Motor neuron (in vitro differentiated cells): ENCODE results near the gene GALNT5. TPM values are rescaled to one million over a fixed set of nuclear protein-coding genes. Genes with fewer than 3 reads are reported as not detected.
"Not testable (repeated sequence)": the region's sequence is repeated elsewhere in the genome, so short reads cannot be mapped to it uniquely, and the experiment has no call there.

Experiments
- ATAC-seq, 8 experiments: fragments of 200-7000 bp; cut with Tn5 transposase; replicated peaks in 6 of 8; 2 replicates each; pipeline ENCODE4 v1.8.0; 2021; ENCODE audit warnings: mild to moderate bottlenecking in 8 of 8, moderate library complexity in 8 of 8
- H3K27ac ChIP-seq, 2 donors: fragments of 250-450 bp; sonication (Bioruptor Pico); 2 replicates each; pipeline ENCODE4 v1.9.0; 2021; ENCODE audit warnings: antibody characterized with exemption in 2 of 2, mild to moderate bottlenecking in 2 of 2, moderate library complexity in 1 of 2
- H3K4me1 ChIP-seq, 2 donors: fragments of 250-450 bp; sonication (Bioruptor Pico); replicated peaks in 1 of 2; 2 replicates each; pipeline ENCODE4 v1.6.1; 2021; ENCODE audit warnings: antibody characterized with exemption in 2 of 2, mild to moderate bottlenecking in 2 of 2, moderate library complexity in 1 of 2
- H3K4me3 ChIP-seq, 5 donors: fragments of 250-450 bp; sonication (Bioruptor Pico); 2 replicates each; pipeline ENCODE4 v1.9.0; 2021; ENCODE audit warnings: antibody characterized with exemption in 5 of 5, mild to moderate bottlenecking in 5 of 5, moderate library complexity in 4 of 5
- WGBS, 10 experiments: fragments of 450-650 bp; shearing (Covaris generic); methylation state at CpG; one replicate each; pipeline ENCODE4 v1.0.0; 2022; 5-methylcytosine and 5-hydroxymethylcytosine counted together
- in situ Hi-C, 9 experiments: fragments of 400-800 bp; cut with MboI; loops; one replicate each; pipeline ENCODE4 v1.15.0; 2021; ENCODE audit warnings: low sequenced_read_pairs in 9 of 9, low pct_unique_long_range_greater_than_20kb in 2 of 9; ENCODE audit not compliant: unreplicated experiment in 9 of 9
- total RNA-seq, 8 experiments: library from RNA; unstranded; fragments of 300-600 nt; gene quantifications; 2 replicates each; pipeline versions ENCODE4 v1.2.3 to v1.2.4, GENCODE V29; 2022

The GALNT5 gene
- total RNA-seq, 8 experiments from 2014 or later = 0.04 to 11.0 (median 0.35) TPM; not detected in 1

DNA sequence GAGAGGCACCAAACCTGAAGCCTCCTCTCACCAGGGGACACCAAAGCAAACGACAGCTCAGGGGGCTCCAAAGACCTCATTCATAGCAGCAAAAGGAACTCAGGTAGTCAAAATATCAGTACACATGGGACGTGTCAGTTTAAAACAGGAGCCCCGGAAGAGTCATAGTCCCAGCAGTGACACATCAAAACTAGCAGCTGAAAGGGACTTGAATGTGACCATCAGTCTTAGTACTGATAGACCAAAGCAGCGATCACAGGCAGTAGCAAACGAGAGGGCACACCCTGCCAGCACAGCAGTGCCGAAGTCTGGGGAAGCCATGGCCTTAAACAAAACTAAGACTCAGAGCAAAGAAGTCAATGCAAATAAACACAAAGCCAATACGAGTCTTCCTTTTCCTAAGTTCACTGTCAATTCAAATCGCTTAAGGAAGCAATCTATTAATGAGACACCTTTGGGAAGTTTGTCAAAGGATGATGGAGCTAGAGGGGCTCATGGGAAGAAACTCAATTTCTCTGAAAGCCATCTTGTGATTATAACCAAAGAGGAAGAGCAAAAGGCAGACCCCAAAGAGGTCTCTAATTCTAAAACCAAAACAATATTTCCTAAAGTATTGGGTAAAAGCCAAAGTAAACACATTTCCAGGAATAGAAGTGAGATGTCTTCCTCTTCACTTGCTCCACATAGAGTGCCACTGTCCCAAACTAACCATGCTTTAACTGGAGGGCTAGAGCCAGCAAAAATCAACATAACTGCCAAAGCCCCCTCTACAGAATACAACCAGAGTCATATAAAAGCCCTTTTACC is 1.2 kb downstream of the GALNT5 start:
- 42 to 100% (median 86%) methylated on average over 1 to 7 of the region's 8 CpGs for WGBS, 10 experiments
- in situ Hi-C loops = no loop called here
- peaks cover 0 to 3% of the 10 kb centered on the region in 2 donors for H3K4me1 ChIP-seq
- no peak overlapping the region for H3K4me3 ChIP-seq
- H3K27ac ChIP-seq = no peak overlapping the region
- ATAC-seq = peak in 1 of 8 experiments; percentile 8

DNA sequence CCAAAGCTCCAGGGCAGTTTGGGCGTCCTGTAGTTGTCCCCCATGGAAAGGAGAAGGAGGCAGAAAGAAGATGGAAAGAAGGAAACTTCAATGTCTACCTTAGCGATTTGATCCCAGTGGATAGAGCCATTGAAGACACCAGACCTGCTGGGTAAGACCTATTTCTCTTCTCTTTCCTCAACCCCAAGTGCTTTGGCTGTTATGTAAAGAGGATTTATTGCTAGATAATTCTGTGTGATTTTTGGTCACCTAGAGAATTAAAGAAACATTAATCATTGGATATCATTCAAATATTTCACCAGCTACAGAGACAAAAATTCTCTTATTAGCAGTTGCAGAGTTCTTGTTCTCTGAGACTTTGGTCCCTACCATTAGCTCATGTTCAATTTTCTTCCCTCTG is 1.9 kb downstream of the GALNT5 start:
- WGBS, 10 experiments = 60 to 100% (median 87%) methylated on average over 1 to 2 of the region's 2 CpGs; no CpG with 5 or more reads in 4 of the 10 experiments
- Histone ChIP-seq H3K27ac (no peak overlapping the region), H3K4me1 (peaks cover 0 to 3% of the 10 kb centered on the region in 2 donors), H3K4me3 (no peak overlapping the region)
- no peak for ATAC-seq
- in situ Hi-C loops = no loop called here

DNA sequence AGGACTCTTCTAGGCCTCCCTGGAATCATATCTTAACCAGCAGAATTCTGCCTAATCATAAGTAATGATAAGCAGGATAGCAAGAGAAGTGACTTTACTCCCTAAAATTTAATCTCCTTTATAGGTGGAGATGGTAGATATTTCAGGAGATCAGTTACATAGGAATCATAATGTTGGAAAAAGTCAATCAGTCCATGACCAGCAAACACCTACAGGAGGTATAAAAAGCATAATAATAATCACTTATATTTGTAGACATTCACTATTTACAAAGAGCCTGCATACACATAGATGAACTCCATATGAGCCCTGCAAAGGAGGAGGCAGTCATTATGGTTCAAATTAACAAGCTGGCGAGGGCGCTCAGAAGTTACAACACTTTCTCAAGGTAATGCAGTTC is 2.5 kb downstream of the GALNT5 start:
- no peak for ATAC-seq
- Histone ChIP-seq H3K4me1 (peaks cover 3% of the 10 kb centered on the region in 2 donors), H3K27ac (no peak overlapping the region), H3K4me3 (no peak overlapping the region)
- WGBS, 10 experiments = 80 to 100% (median 100%) methylated on average over 1 to 2 of the region's 2 CpGs; no CpG with 5 or more reads in 6 of the 10 experiments
- in situ Hi-C loops = no loop called here

DNA sequence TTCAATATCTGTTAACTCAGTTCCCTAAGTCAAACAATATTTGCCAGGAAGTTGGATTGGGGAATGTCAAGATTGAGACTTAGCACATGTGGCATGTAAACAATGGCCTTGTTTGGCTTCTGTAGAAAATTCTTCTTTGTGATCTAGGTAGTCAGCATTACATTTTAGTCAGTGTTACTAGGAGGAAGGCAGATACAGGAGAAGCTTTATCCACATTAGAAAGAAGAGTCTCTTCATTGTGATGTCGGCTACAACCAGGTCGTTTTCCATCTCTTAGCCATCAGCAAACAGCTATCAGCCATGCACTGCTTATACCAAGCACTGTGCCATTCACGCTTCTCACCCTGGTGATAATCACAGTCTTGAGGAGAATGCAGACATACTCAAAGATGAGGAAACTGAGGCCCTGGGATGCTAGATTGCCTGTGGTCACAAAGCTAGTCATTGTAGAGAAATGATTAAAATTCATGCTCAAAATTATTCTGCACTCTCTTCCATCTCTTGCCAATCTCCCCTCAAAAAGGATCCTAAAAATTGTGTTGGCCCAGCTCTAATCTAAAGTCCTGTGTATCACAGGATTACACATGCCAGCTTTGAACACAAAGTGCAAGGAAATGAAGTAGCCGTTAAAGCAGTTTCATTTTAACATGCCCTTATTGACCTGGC is 3.2 kb downstream of the GALNT5 start:
- peaks cover 3% of the 10 kb centered on the region in 2 donors for H3K4me1 ChIP-seq
- H3K4me3 ChIP-seq = no peak overlapping the region
- in situ Hi-C loops = no loop called here
- no peak overlapping the region for H3K27ac ChIP-seq
- 83 to 100% (median 97%) methylated on average over 1 to 3 of the region's 4 CpGs; no CpG with 5 or more reads in 2 of the 10 experiments for WGBS, 10 experiments
- ATAC-seq = peak in 1 of 8 experiments; percentile 52

DNA sequence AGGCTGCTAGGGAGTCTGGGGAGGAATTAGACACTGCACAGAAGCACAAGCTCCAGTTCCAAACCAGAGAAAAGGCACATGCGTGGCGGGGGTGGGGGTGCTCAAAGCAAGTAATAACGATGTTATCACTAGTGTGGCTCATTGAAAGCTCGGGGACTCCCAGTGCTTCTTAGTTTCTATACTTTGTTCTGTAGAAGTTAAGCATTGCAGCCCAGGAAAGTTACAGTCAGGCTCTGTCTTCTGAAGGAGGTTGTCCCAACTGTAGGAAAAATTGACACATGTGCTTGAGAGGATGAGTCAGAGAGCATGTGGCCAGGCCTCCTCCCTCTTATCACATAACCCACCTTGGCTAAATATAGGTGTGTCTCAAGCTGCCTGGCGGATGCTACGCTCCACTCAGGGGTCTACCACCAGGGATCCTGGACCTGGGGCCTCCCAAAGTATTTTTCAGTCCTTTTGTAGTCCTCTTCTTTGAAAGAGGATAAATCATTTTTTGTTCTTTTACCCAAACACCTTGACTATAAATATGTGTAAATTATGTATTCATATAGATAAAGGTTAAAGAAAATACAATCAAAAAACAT is 3.8 kb downstream of the GALNT5 start:
- peak in 5 of 8 experiments; percentile 10 to 72 (median 54) for ATAC-seq
- Histone ChIP-seq H3K27ac (no peak overlapping the region), H3K4me1 (peaks cover 3% of the 10 kb centered on the region in 2 donors), H3K4me3 (no peak overlapping the region)
- WGBS, 10 experiments = 24 to 100% (median 64%) methylated on average over 2 to 5 of the region's 6 CpGs; no CpG with 5 or more reads in 4 of the 10 experiments
- in situ Hi-C loops = no loop called here

DNA sequence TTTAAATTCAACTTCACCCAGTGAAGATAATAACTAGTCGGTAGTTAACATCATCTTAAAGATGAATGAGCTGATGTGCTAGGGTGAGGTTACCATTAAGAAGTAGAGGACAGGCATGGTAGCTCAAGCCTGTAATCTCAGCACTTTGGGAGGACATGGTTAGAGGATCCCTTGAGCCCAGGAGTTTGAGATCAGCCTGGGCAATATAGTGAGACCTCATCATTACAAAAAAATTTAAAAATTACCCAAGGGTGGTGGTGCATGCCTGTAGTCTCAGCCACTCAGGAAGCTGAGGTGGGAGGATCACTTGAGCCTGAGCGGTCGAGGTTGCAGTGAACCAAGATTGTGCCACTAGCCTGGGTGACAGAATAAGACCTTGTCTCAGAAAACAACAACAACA is 4.7 kb downstream of the GALNT5 start:
- Histone ChIP-seq H3K4me3 (no peak overlapping the region), H3K27ac (no peak overlapping the region), H3K4me1 (peaks cover 2 to 3% of the 10 kb centered on the region in 2 donors)
- in situ Hi-C loops = no loop called here
- no peak for ATAC-seq
- 78 to 100% (median 100%) methylated on average over 1 to 3 of the region's 3 CpGs; no CpG with 5 or more reads in 1 of the 10 experiments for WGBS, 10 experiments

DNA sequence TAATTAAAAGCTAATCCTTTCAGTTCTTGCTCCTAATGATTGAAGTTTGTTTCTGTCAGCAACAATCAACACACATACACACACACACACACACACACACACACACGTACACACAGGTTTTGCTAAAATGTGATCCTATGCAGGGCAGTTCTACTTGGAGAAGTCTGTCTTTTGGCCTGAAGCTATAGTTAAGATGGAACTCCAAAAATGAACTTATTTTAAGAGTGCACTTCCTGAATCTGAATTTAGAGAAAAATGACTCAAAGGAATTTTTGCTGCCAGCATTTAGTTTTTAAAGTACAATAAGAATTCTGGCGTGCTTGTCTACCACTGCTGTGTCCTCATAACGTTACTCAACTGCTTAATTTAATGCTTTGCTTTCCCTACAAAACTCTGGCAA is 6.6 kb downstream of the GALNT5 start:
- no peak for ATAC-seq
- H3K27ac ChIP-seq = no peak overlapping the region
- no peak overlapping the region for H3K4me3 ChIP-seq
- H3K4me1 ChIP-seq = peaks cover 0 to 3% of the 10 kb centered on the region in 2 donors
- 10 to 69% (median 56%) methylated on average over 1 to 3 of the region's 3 CpGs for WGBS, 10 experiments
- in situ Hi-C loops = no loop called here

DNA sequence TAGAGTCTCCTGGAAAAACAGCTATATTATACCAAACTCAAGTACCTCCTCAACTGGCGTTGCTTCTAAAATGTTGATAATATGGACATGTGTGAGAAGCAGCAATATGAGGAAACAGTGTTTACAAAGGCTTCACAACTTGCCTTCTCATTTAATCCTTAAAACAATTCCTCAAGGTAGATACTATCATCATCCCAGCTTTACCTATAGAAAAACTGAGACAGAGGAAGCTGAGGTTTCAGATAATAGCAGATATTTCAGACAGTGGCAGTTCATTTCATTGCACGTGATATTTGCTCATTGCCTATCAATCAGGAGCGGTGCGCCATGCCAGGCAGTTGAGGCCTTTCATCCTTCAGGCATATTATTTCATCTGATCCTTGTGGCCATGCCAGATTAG is 8.3 kb downstream of the GALNT5 start:
- H3K4me1 ChIP-seq = peaks cover 0 to 3% of the 10 kb centered on the region in 2 donors
- H3K27ac ChIP-seq = no peak overlapping the region
- H3K4me3 ChIP-seq = no peak overlapping the region
- no peak for ATAC-seq
- 80 to 100% (median 94%) methylated on average over 1 to 4 of the region's 4 CpGs; no CpG with 5 or more reads in 2 of the 10 experiments for WGBS, 10 experiments
- in situ Hi-C loops = no loop called here

DNA sequence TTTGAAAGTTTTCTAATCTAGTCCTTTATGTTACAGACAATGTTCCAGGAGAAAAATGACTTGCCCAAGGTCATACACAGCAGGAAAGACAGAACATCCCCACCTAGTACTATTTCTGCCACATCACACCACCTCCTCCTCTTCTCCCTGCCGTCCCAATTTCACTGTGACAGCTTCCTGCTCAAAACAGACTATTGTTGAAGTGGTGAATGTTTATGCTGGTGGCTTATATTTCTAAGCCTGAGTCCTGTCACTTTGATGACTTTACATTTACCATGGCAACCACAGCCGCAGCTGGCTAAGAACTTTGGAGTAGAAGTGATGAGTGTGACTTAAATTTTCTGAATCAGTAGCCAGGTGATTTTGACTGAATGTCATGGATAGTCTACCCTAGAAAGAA is 10.0 kb downstream of the GALNT5 start:
- no peak for ATAC-seq
- H3K4me1 ChIP-seq = peaks cover 0 to 3% of the 10 kb centered on the region in 2 donors
- in situ Hi-C loops = no loop called here
- 60 to 100% (median 75%) methylated on average over 1 to 2 of the region's 2 CpGs; no CpG with 5 or more reads in 2 of the 10 experiments for WGBS, 10 experiments
- no peak overlapping the region for H3K4me3 ChIP-seq
- H3K27ac ChIP-seq = no peak overlapping the region

DNA sequence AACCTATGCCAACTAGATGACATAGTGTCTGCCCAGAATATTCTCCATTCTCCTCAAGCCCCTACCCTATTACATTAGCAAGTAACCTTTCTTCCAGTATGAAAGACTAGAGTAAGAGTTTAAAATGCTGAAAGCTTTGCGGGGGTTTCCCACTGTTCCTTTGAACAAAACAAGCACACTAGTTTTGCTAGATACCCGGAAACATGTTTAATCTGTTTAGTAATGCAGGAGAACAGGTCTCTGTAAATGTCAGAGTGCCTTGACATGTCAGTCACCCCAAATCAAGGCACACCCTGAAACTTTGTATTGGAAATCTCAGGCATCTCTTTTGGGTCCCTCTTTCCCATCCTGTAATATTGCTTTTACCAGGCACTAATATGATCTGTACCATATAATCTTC is 11.6 kb downstream of the GALNT5 start:
- WGBS, 10 experiments = 75 to 100% (median 100%) methylated on average over 1 to 2 of the region's 2 CpGs; no CpG with 5 or more reads in 3 of the 10 experiments
- ATAC-seq = no peak

DNA sequence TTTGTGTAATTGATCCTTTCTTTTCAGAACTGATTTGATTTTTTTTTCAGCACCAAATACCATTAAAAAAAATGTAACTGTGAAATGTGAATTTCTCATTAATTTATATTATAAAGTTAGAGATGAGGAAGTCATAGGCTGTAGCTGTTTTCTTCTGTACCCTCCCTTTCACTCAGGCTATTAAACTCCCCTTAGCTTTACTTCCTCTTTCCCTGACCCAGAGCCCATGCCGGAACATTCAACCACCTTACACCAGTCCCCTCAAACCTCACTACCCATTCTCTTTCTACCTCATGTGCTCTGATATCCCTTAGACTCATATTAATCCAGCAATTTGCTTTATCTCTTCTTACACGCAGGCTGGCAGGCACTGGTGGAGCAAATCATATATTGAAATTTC is 12.4 kb downstream of the GALNT5 start:
- no peak overlapping the region for H3K4me3 ChIP-seq
- no peak for ATAC-seq
- WGBS, 10 experiments = 71 to 100% (median 93%) methylated on average over 1 to 2 of the region's 2 CpGs
- peaks cover 0 to under 1% of the 10 kb centered on the region in 2 donors for H3K4me1 ChIP-seq
- H3K27ac ChIP-seq = no peak overlapping the region
- in situ Hi-C loops = no loop called here

More for the DNA sequence above, 11.6 kb downstream of the GALNT5 start:
- Histone ChIP-seq H3K4me3 (no peak overlapping the region), H3K27ac (no peak overlapping the region), H3K4me1 (peaks cover 0 to 3% of the 10 kb centered on the region in 2 donors)
- in situ Hi-C loops = no loop called here

DNA sequence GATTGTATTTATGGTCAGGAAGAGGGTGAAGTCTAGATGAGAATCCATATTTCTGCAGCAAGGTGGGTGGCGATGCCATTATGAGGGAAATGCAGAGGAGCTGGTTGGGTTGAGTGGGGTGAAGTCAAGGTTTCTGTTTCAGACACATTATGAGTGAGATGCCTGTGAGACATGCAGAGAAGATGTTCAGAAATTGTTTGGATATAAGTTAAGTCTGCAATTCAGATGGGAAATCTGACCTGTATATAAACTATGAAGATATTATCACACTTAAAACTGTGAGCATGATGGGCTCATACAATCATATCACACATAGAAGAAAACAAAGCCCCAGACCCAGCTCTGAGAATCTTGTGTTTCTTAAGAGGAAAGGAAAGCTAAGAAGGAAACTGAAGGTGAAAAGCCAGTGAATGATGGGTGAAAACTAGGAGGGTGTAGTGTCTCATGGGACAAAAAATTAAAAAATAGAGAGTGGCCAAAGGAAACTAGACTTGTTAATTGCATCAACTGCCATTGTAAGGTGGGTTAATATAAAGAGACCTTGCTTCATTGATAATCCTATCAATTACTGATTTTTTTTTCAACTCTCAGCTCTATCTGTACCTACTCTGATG is 14.2 kb downstream of the GALNT5 start:
- H3K27ac ChIP-seq = no peak overlapping the region
- in situ Hi-C loops = no loop called here
- no peak for ATAC-seq
- WGBS, 10 experiments = 80 to 100% (median 100%) methylated on average over 1 of the region's 1 CpG; no CpG with 5 or more reads in 5 of the 10 experiments
- H3K4me3 ChIP-seq = no peak overlapping the region
- no peaks in the 10 kb centered on the region for H3K4me1 ChIP-seq

DNA sequence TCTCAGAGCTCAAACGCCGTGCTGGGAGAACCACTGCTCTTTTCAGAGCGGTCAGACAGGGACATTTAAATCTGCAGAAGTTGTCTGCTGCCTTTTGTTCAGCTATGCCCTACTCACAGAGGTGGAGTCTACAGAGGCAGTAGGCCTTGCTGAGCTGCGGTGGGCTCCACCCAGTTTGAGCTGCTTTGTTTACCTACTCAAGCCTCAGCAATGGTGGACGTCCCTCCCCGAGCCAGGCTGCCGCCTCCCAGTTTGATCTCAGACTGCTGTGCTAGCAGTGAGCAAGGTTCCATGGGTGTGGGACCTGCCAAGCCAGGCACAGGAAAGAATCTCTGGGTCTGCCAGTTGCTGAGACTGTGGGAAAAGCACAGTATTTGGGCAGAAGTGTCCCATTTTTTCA is 21.8 kb downstream of the GALNT5 start:
- WGBS, 10 experiments = 82% methylated on average over 3 of the region's 7 CpGs; no CpG with 5 or more reads in 9 of the 10 experiments
- peak in 2 of 8 experiments; percentile 18 to 76 for ATAC-seq
- in situ Hi-C loops = not testable (repeated sequence)

More for the DNA sequence above, 21.8 kb downstream of the GALNT5 start:
- H3K4me3 ChIP-seq, H3K27ac ChIP-seq, H3K4me1 ChIP-seq: not testable (repeated sequence)
